ENCODE measurements around the gene CYB5R2.
"Not testable (repeated sequence)": the region's sequence is repeated elsewhere in the genome, so short reads cannot be mapped to it uniquely, and the experiment has no call there.

Gene CYB5R2

DNA sequence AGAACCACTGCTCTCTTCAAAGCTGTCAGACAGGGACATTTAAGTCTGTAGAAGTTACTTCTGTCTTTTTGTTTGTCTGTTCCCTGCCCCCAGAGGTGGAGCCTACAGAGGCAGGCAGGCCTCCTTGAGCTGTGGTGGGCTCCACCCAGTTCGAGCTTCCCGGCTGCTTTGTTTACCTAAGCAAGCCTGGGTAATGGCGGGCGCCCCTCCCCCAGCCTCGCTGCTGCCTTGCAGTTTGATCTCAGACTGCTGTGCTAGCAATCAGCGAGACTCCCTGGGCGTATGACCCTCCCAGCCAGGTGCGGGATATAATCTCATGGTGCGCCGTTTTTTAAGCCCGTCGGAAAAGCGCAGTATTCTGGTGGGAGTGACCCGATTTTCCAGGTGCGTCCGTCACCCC is 9.8 kb downstream of the CYB5R2 start:
- not testable (repeated sequence) for H3K79me1 ChIP-seq (replicated peaks; ENCODE audit: low read length, poor library complexity, severe bottlenecking); H3K27me3 ChIP-seq (ENCODE audit: control insufficient read depth in 1 of 2, insufficient read depth in 1 of 2, low read length in 2 of 2); H3K9ac ChIP-seq (ENCODE audit: low read length); H2AK5ac ChIP-seq (ENCODE audit: low read length, severe bottlenecking); H3K4me1 ChIP-seq (ENCODE audit: control insufficient read depth, insufficient read depth, low read depth, low read length); H3K18ac ChIP-seq (ENCODE audit: low read depth in 1 of 2, low read length in 2 of 2); H2BK15ac ChIP-seq (ENCODE audit: low read depth, poor library complexity, severe bottlenecking); H4K8ac ChIP-seq (ENCODE audit: low read length); H2BK12ac ChIP-seq (ENCODE audit: low read length in 2 of 2); H3K23ac ChIP-seq (ENCODE audit: low read length in 2 of 2); H4K91ac ChIP-seq (ENCODE audit: low read length); H2BK5ac ChIP-seq (ENCODE audit: low read depth, low read length, poor library complexity, severe bottlenecking); H3K14ac ChIP-seq (ENCODE audit: low read length in 2 of 2); H3K4me2 ChIP-seq (ENCODE audit: low read length, poor library complexity, severe bottlenecking); H3K9me3 ChIP-seq (ENCODE audit: control insufficient read depth, low read length); H3K4me3 ChIP-seq (ENCODE audit: insufficient read depth in 1 of 2, low read depth in 1 of 2, low read length in 2 of 2); H2BK120ac ChIP-seq (ENCODE audit: low read depth, low read length); DNase-seq; H3K4ac ChIP-seq (ENCODE audit: low read depth in 1 of 2, low read length in 2 of 2); H3K27ac ChIP-seq (ENCODE audit: low read length, poor library complexity, severe bottlenecking); H2AFZ ChIP-seq (ENCODE audit: low read depth, low read length)
- WGBS, result 82% methylated on average over 4 of the region's 16 CpGs
- peaks cover 3 to 30% of the 10 kb centered on the region in 2 experiments for H3K36me3 ChIP-seq (ENCODE audit: control insufficient read depth in 1 of 2, insufficient read depth in 2 of 2, low read depth in 1 of 2, low read length in 2 of 2)

DNA sequence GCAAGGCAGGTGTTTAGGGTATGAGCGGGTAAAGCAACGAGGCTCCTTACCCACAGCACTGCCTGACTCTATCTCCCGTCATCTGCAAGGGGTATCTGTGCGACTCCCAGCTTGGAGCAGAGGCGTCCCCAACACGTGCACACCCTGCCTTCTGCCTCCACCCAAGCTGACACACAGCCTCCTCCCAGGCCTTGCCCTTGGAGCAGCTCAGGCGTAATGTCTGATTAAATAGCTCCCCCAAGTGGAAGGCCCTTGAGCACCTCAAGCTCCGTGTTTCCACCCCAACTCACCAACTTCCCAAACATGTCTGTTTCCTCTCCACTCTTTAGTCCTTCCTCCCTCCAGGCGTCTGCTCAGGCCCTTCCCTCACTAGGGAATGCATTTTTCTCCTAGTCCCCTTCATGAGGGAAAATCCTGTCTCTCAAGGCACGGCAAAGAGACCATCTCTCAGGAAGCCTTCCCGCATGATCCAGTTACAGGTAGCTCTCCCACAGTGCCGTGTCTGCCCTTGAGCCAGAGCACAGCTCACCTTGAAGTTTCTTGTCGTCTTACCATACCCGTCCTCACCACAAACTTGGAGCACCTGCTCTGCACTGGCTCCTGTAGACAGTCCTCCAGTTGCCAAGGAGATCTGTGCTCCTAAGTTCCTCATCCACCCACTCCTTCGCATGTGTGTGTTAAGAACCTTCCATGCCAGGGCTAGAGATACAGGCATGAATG is 15.8 kb downstream of the CYB5R2 start:
- Histone ChIP-seq H2BK120ac (ENCODE audit: low read depth, low read length) (no peak overlapping the region), H3K18ac (ENCODE audit: low read depth in 1 of 2, low read length in 2 of 2) (no peak overlapping the region), H3K23ac (ENCODE audit: low read length in 2 of 2) (no peak overlapping the region), H2BK5ac (ENCODE audit: low read depth, low read length, poor library complexity, severe bottlenecking) (no peak overlapping the region), H3K4ac (ENCODE audit: low read depth in 1 of 2, low read length in 2 of 2) (no peak overlapping the region), H3K9me3 (ENCODE audit: control insufficient read depth, low read length) (no peaks in the 10 kb centered on the region), H3K27ac (ENCODE audit: low read length, poor library complexity, severe bottlenecking) (no peak overlapping the region), H3K36me3 (ENCODE audit: control insufficient read depth in 1 of 2, insufficient read depth in 2 of 2, low read depth in 1 of 2, low read length in 2 of 2) (peaks cover 6 to 31% of the 10 kb centered on the region in 2 experiments), H2AFZ (ENCODE audit: low read depth, low read length) (no peak overlapping the region), H4K91ac (ENCODE audit: low read length) (no peak overlapping the region), H2BK12ac (ENCODE audit: low read length in 2 of 2) (peak overlapping the region in 1 of 2 experiments; percentile 14), H3K27me3 (ENCODE audit: control insufficient read depth in 1 of 2, insufficient read depth in 1 of 2, low read length in 2 of 2) (no peaks in the 10 kb centered on the region), H4K8ac (ENCODE audit: low read length) (no peak overlapping the region), H3K4me3 (ENCODE audit: insufficient read depth in 1 of 2, low read depth in 1 of 2, low read length in 2 of 2) (no peak overlapping the region), H3K9ac (ENCODE audit: low read length) (no peak overlapping the region), H2BK15ac (ENCODE audit: low read depth, poor library complexity, severe bottlenecking) (peak overlapping the region; percentile 19), H2AK5ac (ENCODE audit: low read length, severe bottlenecking) (no peak overlapping the region), H3K79me1 (replicated peaks; ENCODE audit: low read length, poor library complexity, severe bottlenecking) (no peaks in the 10 kb centered on the region), H3K14ac (ENCODE audit: low read length in 2 of 2) (no peak overlapping the region), H3K4me2 (ENCODE audit: low read length, poor library complexity, severe bottlenecking) (no peak overlapping the region), H3K4me1 (ENCODE audit: control insufficient read depth, insufficient read depth, low read depth, low read length) (no peaks in the 10 kb centered on the region)
- DNase-seq, result peak; percentile 67
- 72% methylated on average over 15 of the region's 15 CpGs for WGBS

DNA sequence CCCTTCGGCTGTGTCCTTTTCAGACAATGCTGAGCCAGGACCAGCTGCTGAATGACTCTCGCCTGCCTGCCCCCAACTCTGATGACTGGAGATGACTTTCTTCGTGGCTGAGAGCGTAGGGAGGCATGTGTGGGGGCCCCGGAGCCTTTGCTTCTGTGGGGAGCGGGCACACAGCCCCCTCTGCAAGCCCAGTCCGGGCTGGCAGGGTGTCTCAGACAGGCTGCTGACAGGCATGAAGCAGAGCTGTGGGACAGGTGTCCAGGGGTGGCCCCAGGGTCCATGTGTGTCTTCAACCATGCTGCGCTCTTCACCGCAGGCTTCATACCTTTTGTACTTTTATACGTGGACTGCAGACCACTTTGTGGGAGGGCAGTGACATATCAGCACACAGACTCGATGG is 16.6 kb downstream of the CYB5R2 start:
- no peaks in the 10 kb centered on the region for H3K4me1 ChIP-seq (ENCODE audit: control insufficient read depth, insufficient read depth, low read depth, low read length)
- no peak overlapping the region for H3K4me3 ChIP-seq (ENCODE audit: insufficient read depth in 1 of 2, low read depth in 1 of 2, low read length in 2 of 2)
- H2BK120ac ChIP-seq (ENCODE audit: low read depth, low read length), result no peak overlapping the region
- H3K23ac ChIP-seq (ENCODE audit: low read length in 2 of 2), result no peak overlapping the region
- H3K27me3 ChIP-seq (ENCODE audit: control insufficient read depth in 1 of 2, insufficient read depth in 1 of 2, low read length in 2 of 2), result no peaks in the 10 kb centered on the region
- no peak overlapping the region for H3K4ac ChIP-seq (ENCODE audit: low read depth in 1 of 2, low read length in 2 of 2)
- no peak overlapping the region for H3K27ac ChIP-seq (ENCODE audit: low read length, poor library complexity, severe bottlenecking)
- H3K9ac ChIP-seq (ENCODE audit: low read length), result no peak overlapping the region
- no peak for DNase-seq
- no peaks in the 10 kb centered on the region for H3K79me1 ChIP-seq (replicated peaks; ENCODE audit: low read length, poor library complexity, severe bottlenecking)
- H3K36me3 ChIP-seq (ENCODE audit: control insufficient read depth in 1 of 2, insufficient read depth in 2 of 2, low read depth in 1 of 2, low read length in 2 of 2), result peaks cover 6 to 39% of the 10 kb centered on the region in 2 experiments
- no peaks in the 10 kb centered on the region for H3K9me3 ChIP-seq (ENCODE audit: control insufficient read depth, low read length)
- H2BK5ac ChIP-seq (ENCODE audit: low read depth, low read length, poor library complexity, severe bottlenecking), result no peak overlapping the region
- no peak overlapping the region for H2BK12ac ChIP-seq (ENCODE audit: low read length in 2 of 2)
- H4K91ac ChIP-seq (ENCODE audit: low read length), result no peak overlapping the region
- H3K4me2 ChIP-seq (ENCODE audit: low read length, poor library complexity, severe bottlenecking), result no peak overlapping the region
- no peak overlapping the region for H3K18ac ChIP-seq (ENCODE audit: low read depth in 1 of 2, low read length in 2 of 2)
- H3K14ac ChIP-seq (ENCODE audit: low read length in 2 of 2), result no peak overlapping the region
- H2AFZ ChIP-seq (ENCODE audit: low read depth, low read length), result no peak overlapping the region
- H2AK5ac ChIP-seq (ENCODE audit: low read length, severe bottlenecking), result no peak overlapping the region
- WGBS, result 94% methylated on average over 11 of the region's 11 CpGs
- H2BK15ac ChIP-seq (ENCODE audit: low read depth, poor library complexity, severe bottlenecking), result no peak overlapping the region
- no peak overlapping the region for H4K8ac ChIP-seq (ENCODE audit: low read length)

DNA sequence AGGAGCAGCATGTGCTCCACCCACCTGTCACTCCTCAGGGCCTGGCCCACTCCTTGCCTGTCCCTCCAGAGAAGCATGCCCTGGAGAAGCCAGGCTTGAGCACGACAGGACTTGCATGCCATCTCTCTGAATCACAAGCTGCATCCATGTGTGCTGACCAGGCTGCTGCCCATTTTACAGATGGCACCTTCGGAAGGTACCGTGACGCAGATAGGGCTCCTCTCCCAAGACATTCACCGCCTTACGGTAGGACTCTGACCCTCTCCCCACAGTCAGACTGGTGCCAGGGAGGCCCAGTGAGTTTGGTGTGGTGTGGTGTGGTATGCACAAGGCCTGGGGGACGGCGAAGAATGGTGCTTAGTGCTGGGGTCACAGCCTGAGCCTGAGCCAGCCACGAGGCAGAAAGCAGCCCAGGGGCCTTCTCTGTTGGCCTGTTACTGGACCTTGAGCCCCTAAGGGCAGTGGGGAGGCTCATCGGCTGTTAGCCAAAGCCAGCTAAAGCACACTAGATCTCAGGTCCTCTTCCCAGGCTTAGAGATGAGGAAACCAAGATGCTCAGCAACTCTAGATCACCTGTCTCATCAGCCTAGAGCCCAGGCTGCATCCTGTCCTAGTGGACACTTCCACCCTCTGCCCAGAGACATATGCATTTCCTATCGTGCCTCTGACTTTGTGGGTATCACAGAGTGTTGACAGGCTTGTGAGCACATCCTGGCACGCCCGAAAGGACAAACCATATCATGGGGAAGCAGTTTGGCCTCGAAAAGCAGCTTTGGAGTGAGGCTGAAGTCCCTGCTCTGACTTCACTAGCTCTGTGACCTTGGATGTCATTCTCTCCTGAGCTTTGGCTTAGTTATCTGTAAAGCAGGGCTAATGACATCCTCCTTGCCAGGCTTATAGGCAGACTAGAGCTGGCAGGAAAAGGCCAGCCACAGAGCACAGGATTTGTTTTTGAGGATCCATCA is 17.8 kb downstream of the CYB5R2 start:
- Histone ChIP-seq H3K9me3 (ENCODE audit: control insufficient read depth, low read length) (no peaks in the 10 kb centered on the region), H3K18ac (ENCODE audit: low read depth in 1 of 2, low read length in 2 of 2) (no peak overlapping the region), H2BK15ac (ENCODE audit: low read depth, poor library complexity, severe bottlenecking) (no peak overlapping the region), H3K36me3 (ENCODE audit: control insufficient read depth in 1 of 2, insufficient read depth in 2 of 2, low read depth in 1 of 2, low read length in 2 of 2) (peaks cover 6 to 45% of the 10 kb centered on the region in 2 experiments), H3K79me1 (replicated peaks; ENCODE audit: low read length, poor library complexity, severe bottlenecking) (no peaks in the 10 kb centered on the region), H2AK5ac (ENCODE audit: low read length, severe bottlenecking) (no peak overlapping the region), H3K27ac (ENCODE audit: low read length, poor library complexity, severe bottlenecking) (no peak overlapping the region), H3K4ac (ENCODE audit: low read depth in 1 of 2, low read length in 2 of 2) (no peak overlapping the region), H3K9ac (ENCODE audit: low read length) (no peak overlapping the region), H3K27me3 (ENCODE audit: control insufficient read depth in 1 of 2, insufficient read depth in 1 of 2, low read length in 2 of 2) (no peaks in the 10 kb centered on the region), H3K14ac (ENCODE audit: low read length in 2 of 2) (no peak overlapping the region), H2AFZ (ENCODE audit: low read depth, low read length) (no peak overlapping the region), H2BK5ac (ENCODE audit: low read depth, low read length, poor library complexity, severe bottlenecking) (no peak overlapping the region), H3K23ac (ENCODE audit: low read length in 2 of 2) (no peak overlapping the region), H3K4me2 (ENCODE audit: low read length, poor library complexity, severe bottlenecking) (no peak overlapping the region), H3K4me1 (ENCODE audit: control insufficient read depth, insufficient read depth, low read depth, low read length) (no peaks in the 10 kb centered on the region), H4K8ac (ENCODE audit: low read length) (no peak overlapping the region), H2BK12ac (ENCODE audit: low read length in 2 of 2) (no peak overlapping the region), H4K91ac (ENCODE audit: low read length) (peak overlapping the region; percentile 22), H2BK120ac (ENCODE audit: low read depth, low read length) (no peak overlapping the region), H3K4me3 (ENCODE audit: insufficient read depth in 1 of 2, low read depth in 1 of 2, low read length in 2 of 2) (peak overlapping the region in 1 of 2 experiments; percentile 4)
- no peak for DNase-seq
- WGBS, result 78% methylated on average over 11 of the region's 14 CpGs

Measured in mesenchymal stem cell (in vitro differentiated cells and primary cell).